Endothelial cell of umbilical vein (primary cell): ENCODE results near the gene MINDY2. TPM values are rescaled to one million over a fixed set of nuclear protein-coding genes. Genes with fewer than 3 reads are reported as not detected.

Experiments used
- BruUV-seq: library from RNA; stranded (reverse); fragments of 400-500 nt; replicated peaks from 2 replicates; lab custom pipeline; 2021; lab: Mats Ljungman, UMichigan
- CTCF ChIA-PET: fragments of 300-600, 350-600 bp; sonication (Branson Sonifier 250); formaldehyde crosslinking; loops from one replicate; lab custom pipeline; 2021; ENCODE audit warnings: antibody characterized with exemption, inconsistent platforms; lab: Charles Lee
- POLR2A ChIA-PET: fragments of 300-600, 350-600 bp; sonication (Branson Sonifier 250); formaldehyde crosslinking; loops from one replicate; lab custom pipeline; 2021; ENCODE audit warnings: antibody characterized with exemption, inconsistent platforms; lab: Charles Lee
- DNase-seq: peaks from one replicate; pipeline ENCODE4 v3.0.0-alpha.2; 2011; ENCODE audit warnings: low read depth, low spot score
- FAIRE-seq: peaks from 2 replicates; lab custom pipeline; 2011; peaks lifted over from hg19 to GRCh38; lab: Jason Lieb, UNC
- H2AFZ ChIP-seq: 2 replicates; pipeline ENCODE4 v1.6.0; 2012; ENCODE audit warnings: low read depth, low read length, control low read depth, inconsistent platforms
- H3K27ac ChIP-seq: 2 replicates; pipeline ENCODE4 v1.5.1; 2011; ENCODE audit warnings: low read depth, mild to moderate bottlenecking, control low read depth, low read length, moderate library complexity; ENCODE audit not compliant: insufficient read depth
- H3K27me3 ChIP-seq, 2 experiments: 2 replicates each; pipeline versions ENCODE4 v1.6.0 to v1.6.1; 2011; ENCODE audit warnings: low read length in 2 of 2, mixed read lengths in 1 of 2; ENCODE audit not compliant: control insufficient read depth in 2 of 2, insufficient read depth in 2 of 2
- H3K36me3 ChIP-seq, 2 experiments: 2 replicates in 1 of 2; 3 replicates in 1 of 2; pipeline ENCODE4 v1.5.1; 2011; ENCODE audit warnings: low read length in 2 of 2, mild to moderate bottlenecking in 1 of 2, moderate library complexity in 1 of 2; ENCODE audit not compliant: control insufficient read depth in 2 of 2, insufficient read depth in 2 of 2; ENCODE audit errors: extremely low read depth in 1 of 2
- H3K4me1 ChIP-seq: 3 replicates; pipeline ENCODE4 v1.5.1; 2011; ENCODE audit warnings: mild to moderate bottlenecking, low read length; ENCODE audit not compliant: control insufficient read depth, insufficient read depth; ENCODE audit errors: extremely low read depth
- H3K4me2 ChIP-seq: 2 replicates; pipeline ENCODE4 v1.6.1; 2011; ENCODE audit warnings: low read length, control low read depth, mixed read lengths; ENCODE audit not compliant: insufficient read depth
- H3K4me3 ChIP-seq, 3 experiments: fragments of 200-600 bp in 1 of 3; sonication (generic), shearing (Covaris generic) in 1 of 3; replicated peaks in 1 of 3; 2 replicates each; pipeline ENCODE4 v1.5.1; 2011 to 2016; ENCODE audit warnings: control low read depth in 3 of 3, low read length in 3 of 3, mild to moderate bottlenecking in 2 of 3, inconsistent platforms in 1 of 3, low read depth in 1 of 3, moderate library complexity in 1 of 3; ENCODE audit not compliant: insufficient read depth in 1 of 3
- H3K79me2 ChIP-seq: 2 replicates; pipeline ENCODE4 v1.6.0; 2012; ENCODE audit warnings: low read length, inconsistent platforms; ENCODE audit not compliant: control insufficient read depth, insufficient read depth
- H3K9ac ChIP-seq: replicated peaks from 2 replicates; pipeline ENCODE3; 2011; ENCODE audit warnings: low read length, control low read depth; ENCODE audit not compliant: insufficient read depth; ENCODE audit errors: extremely low read depth
- H3K9me1 ChIP-seq: replicated peaks from 3 replicates; pipeline ENCODE4 v1.6.0; 2011; ENCODE audit warnings: mild to moderate bottlenecking, low read length; ENCODE audit not compliant: control insufficient read depth, insufficient read depth; ENCODE audit errors: extremely low read depth
- H3K9me3 ChIP-seq: replicated peaks from 2 replicates; pipeline ENCODE4 v1.5.1; 2012; ENCODE audit warnings: low read length, inconsistent platforms; ENCODE audit not compliant: control insufficient read depth, insufficient read depth
- H4K20me1 ChIP-seq: replicated peaks from 2 replicates; pipeline ENCODE3; 2011; ENCODE audit warnings: mild to moderate bottlenecking, low read length; ENCODE audit not compliant: control insufficient read depth, insufficient read depth; ENCODE audit errors: extremely low read depth
- EZH2 ChIP-seq: IDR thresholded peaks from 2 replicates; pipeline ENCODE4 v1.6.1; 2012; ENCODE audit warnings: borderline replicate concordance, low read depth, mild to moderate bottlenecking, moderate library complexity, low read length, inconsistent platforms; ENCODE audit not compliant: severe bottlenecking
- FOS ChIP-seq: IDR thresholded peaks from 2 replicates; pipeline ENCODE4 v1.6.1; 2011; ENCODE audit warnings: mild to moderate bottlenecking, low read length, moderate library complexity, borderline replicate concordance; ENCODE audit not compliant: insufficient read depth
- GATA2 ChIP-seq: IDR thresholded peaks from 2 replicates; pipeline ENCODE4 v1.7.0; 2011; ENCODE audit warnings: low read depth, mild to moderate bottlenecking, moderate library complexity, mixed read lengths, low read length; ENCODE audit not compliant: insufficient read length, insufficient read depth
- JUN ChIP-seq: IDR thresholded peaks from 2 replicates; pipeline ENCODE4 v1.6.1; 2011; ENCODE audit warnings: borderline replicate concordance, low read depth; ENCODE audit not compliant: insufficient read length, insufficient read depth
- MYC ChIP-seq: IDR thresholded peaks from one replicate; pipeline ENCODE4 v1.6.1; 2011; ENCODE audit warnings: mild to moderate bottlenecking, low read depth, low read length
- POLR2A ChIP-seq: IDR thresholded peaks from 2 replicates; pipeline ENCODE4 v1.6.1; 2012; ENCODE audit warnings: low read depth, mild to moderate bottlenecking, control low read depth, low read length
- POLR2AphosphoS5 ChIP-seq: IDR thresholded peaks from 2 replicates; pipeline ENCODE4 v1.6.1; 2012; ENCODE audit warnings: low read depth, mild to moderate bottlenecking, control low read depth, low read length, moderate library complexity; ENCODE audit not compliant: insufficient read depth
- dilution Hi-C: fragments of 300-500 bp; cut with MboI; formaldehyde crosslinking; loops from one replicate; pipeline ENCODE4 v1.15.0; 2019; ENCODE audit warnings: low sequenced_read_pairs; ENCODE audit not compliant: extremely low pct_ligation_motif_present
- intact Hi-C: fragments of 100-400 bp; cut with micrococcal nuclease; formaldehyde crosslinking; loops from one replicate; pipeline ENCODE4 v1.10.0; 2022
- polyA plus RNA-seq, 4 experiments: library from polyadenylated mRNA; depleted of rRNA in 3 of 4; stranded (reverse) in 3 of 4; unstranded in 1 of 4; fragments of >200 nt; gene quantifications; 2 replicates each; pipeline versions ENCODE4 v1.2.1 to v1.2.3, GENCODE V29; 2011 to 2012; ENCODE audit warnings: missing spikeins in 1 of 4
- total RNA-seq: library from RNA; stranded (reverse); gene quantifications from 2 replicates; pipeline ENCODE4 v1.2.3, GENCODE V29; 2021
- TF ChIP-seq, protein P1 (sequence below): IDR thresholded peaks from 2 replicates; pipeline ENCODE4 v1.6.1; 2011; ENCODE audit not compliant: insufficient read depth, insufficient read length
- TF ChIP-seq, protein P2 (sequence below), 2 donors: IDR thresholded peaks; 1 replicate in 1 of 2; 2 replicates in 1 of 2; pipeline ENCODE4 v1.5.1; 2011; ENCODE audit warnings: low read length in 2 of 2, mild to moderate bottlenecking in 2 of 2, moderate library complexity in 2 of 2, control low read depth in 1 of 2, inconsistent platforms in 1 of 2, low read depth in 1 of 2; ENCODE audit not compliant: insufficient read depth in 1 of 2; ENCODE audit errors: extremely low read depth in 1 of 2

MINDY2 gene
- total and polyA plus RNA-seq, 2 donors (not counting 3 experiments of a cell fraction or from before 2014, with no cell fraction given): 1.6 to 13.7 TPM

DNA sequence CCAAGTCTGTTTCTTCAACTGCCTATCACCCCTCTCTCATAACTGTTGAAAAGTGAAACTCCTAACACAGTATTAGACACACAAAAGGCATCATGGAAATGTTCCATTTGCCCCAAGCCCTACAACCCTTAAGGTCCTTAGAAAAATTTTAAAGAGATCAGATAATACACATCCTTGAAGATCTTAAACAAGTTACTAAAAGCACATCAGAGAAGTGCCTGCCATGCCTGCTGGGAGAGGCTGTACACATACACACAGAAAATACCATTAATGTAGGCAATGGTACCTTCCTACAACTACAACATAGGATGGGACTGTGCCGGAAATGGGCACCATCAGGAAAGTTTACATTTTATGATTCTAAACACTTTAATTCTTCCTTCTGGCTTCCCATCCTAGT, 24.9 kb upstream of the MINDY2 start:
- ChIA-PET POLR2A (no interaction called here), CTCF (interaction anchor here (0.9 kb wide), 1 partner anchor 8 kb away, joined by 4 read pairs; no protein-coding TSS in a partner anchor)
- no TSS peak for BruUV-seq
- no peak overlapping the region for H3K4me2 ChIP-seq
- H3K9ac ChIP-seq: no peak overlapping the region
- intact Hi-C loops: loop anchor here (5.0 kb wide), 1 partner anchor 84 kb away; no protein-coding TSS in a partner anchor
- H2AFZ ChIP-seq: no peak overlapping the region
- H3K4me1 ChIP-seq: peaks cover 41% of the 10 kb centered on the region
- no peak for FAIRE-seq
- DNase-seq: no peak
- dilution Hi-C loops: no loop called here
- no peak for TF ChIP-seq GATA2
- TF ChIP-seq MYC: no peak
- TF ChIP-seq POLR2AphosphoS5: no peak
- TF ChIP-seq, protein P1, sequence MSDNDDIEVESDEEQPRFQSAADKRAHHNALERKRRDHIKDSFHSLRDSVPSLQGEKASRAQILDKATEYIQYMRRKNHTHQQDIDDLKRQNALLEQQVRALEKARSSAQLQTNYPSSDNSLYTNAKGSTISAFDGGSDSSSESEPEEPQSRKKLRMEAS: no peak
- no peak for TF ChIP-seq EZH2
- TF ChIP-seq, protein P2, sequence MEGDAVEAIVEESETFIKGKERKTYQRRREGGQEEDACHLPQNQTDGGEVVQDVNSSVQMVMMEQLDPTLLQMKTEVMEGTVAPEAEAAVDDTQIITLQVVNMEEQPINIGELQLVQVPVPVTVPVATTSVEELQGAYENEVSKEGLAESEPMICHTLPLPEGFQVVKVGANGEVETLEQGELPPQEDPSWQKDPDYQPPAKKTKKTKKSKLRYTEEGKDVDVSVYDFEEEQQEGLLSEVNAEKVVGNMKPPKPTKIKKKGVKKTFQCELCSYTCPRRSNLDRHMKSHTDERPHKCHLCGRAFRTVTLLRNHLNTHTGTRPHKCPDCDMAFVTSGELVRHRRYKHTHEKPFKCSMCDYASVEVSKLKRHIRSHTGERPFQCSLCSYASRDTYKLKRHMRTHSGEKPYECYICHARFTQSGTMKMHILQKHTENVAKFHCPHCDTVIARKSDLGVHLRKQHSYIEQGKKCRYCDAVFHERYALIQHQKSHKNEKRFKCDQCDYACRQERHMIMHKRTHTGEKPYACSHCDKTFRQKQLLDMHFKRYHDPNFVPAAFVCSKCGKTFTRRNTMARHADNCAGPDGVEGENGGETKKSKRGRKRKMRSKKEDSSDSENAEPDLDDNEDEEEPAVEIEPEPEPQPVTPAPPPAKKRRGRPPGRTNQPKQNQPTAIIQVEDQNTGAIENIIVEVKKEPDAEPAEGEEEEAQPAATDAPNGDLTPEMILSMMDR (IDR thresholded peaks at IDR 0.05; ENCODE audit: extremely low read depth in 1 of 2, insufficient read depth in 1 of 2, low read depth in 1 of 2, low read length in 2 of 2): no peak
- no peak for TF ChIP-seq JUN
- TF ChIP-seq FOS: no peak
- TF ChIP-seq POLR2A: no peak
- no peaks in the 10 kb centered on the region for H3K9me3 ChIP-seq
- H3K36me3 ChIP-seq: no peaks in the 10 kb centered on the region
- H3K79me2 ChIP-seq: peaks cover 76% of the 10 kb centered on the region
- no peaks in the 10 kb centered on the region for H3K27me3 ChIP-seq
- no peak overlapping the region for H3K27ac ChIP-seq
- H3K4me3 ChIP-seq: no peak overlapping the region
- no peaks in the 10 kb centered on the region for H3K9me1 ChIP-seq
- H4K20me1 ChIP-seq: peaks cover 14% of the 10 kb centered on the region
